HG03354 (cell line): ENCODE results near the gene VAMP8.
"Not testable (repeated sequence)": the region's sequence is repeated elsewhere in the genome, so short reads cannot be mapped to it uniquely, and the experiment has no call there.

Experiments used
- ATAC-seq: cut with Tn5 transposase; IDR thresholded peaks from one replicate; pipeline ENCODE4 v1.9.1; 2021; ENCODE audit warnings: mild to moderate bottlenecking; ENCODE audit not compliant: unreplicated experiment, poor library complexity, severe bottlenecking

VAMP8 gene

DNA sequence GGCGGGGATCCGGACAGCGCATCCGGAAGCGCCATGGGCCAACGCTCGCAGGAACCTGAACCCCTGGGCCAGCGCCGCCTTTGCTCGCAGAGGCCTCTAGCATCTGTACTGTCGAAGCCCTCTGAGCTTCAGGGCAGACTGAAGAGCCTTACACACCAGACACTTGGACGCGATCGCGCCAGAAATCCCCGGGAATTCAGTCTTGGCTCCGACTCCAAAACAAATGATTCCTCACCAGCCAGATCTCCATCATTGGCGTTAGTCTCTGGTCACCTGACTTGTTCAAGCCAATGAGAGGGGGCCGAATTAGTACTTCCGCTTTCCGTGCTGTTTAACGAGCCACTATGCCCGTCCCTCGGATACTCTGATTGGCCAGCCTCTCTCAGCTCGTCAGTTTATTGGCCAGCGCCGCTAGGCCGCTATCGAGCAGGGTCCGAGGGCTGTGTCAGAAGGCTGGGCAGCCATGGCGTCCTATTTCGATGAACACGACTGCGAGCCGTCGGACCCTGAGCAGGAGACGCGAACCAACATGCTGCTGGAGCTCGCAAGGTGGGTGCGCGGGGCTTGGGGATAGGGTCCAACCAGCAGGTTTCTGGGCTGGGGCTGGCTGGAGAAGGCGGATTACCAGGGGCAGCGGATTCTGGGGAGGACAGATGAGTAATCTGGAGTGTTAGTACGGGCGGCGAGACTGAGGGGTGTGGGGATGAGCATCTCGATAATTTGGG, 18.1 kb downstream of the VAMP8 start, which contains the start of gene RNF181:
Gene RNF181 (plus strand): TSS at position 445 of the 725 bp plus-strand sequence. CDS start 19 bp downstream, at position 464.
- ATAC-seq: peak; percentile 99

DNA sequence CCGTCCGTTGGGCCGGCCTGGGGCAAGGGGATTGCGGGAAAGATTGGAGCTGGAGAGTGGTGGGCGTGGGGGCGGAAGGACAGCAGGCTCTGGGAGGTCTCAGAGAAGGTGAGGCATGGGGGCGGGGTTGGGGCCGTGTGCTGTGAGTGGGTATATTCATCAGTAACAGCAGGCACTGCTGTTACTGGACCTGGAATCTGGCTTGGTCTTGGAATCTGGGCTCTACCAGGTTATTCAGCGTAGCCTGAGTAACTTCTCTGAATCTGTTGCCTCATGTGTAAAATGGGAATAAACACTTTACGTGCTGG, 18.6 kb downstream of the VAMP8 start:
- peak; percentile 3 for ATAC-seq

DNA sequence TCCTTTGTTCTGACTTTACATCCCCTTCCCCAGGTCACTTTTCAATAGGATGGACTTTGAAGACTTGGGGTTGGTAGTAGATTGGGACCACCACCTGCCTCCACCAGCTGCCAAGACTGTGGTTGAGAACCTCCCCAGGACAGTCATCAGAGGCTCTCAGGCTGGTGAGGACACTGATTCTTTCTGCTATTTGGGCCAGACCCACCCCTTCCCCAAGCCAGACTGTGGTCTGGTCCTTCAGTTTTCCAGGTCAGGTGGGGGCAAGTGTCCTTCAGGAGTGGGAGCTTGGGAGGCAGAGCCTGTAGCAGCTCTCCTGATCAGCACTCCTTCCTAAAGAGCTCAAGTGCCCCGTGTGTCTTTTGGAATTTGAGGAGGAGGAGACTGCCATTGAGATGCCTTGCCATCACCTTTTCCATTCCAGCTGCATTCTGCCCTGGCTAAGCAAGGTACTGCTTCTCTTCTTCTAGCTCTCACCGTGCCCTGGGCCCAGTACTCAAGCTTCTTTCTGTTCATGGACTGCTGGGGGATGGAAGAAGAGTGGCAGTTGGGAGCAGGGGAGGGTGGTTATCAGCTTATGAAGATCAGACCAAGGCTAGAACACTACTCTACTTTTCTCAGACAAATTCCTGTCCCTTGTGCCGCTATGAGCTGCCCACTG, 19.2 kb downstream of the VAMP8 start:
- no peak for ATAC-seq

DNA sequence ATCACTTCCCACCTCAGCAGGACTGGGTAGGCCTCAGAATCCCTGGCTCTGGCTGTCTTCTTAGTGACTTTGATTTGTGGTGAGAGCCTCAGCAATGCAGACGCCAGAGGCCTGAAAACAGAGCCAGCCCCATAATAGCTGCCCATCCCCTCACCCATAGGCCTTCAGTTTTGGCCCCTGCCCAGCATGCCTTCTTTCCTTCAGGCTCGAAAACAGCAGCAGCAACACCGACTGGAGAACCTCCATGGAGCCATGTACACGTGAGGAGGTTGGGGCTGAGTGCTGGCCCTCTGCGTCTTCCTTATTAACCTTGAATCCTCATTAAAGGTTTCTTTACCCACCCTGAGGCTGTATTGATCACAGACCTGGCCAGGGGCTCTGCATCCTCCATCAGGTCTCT, 19.9 kb downstream of the VAMP8 start:
- no peak for ATAC-seq

DNA sequence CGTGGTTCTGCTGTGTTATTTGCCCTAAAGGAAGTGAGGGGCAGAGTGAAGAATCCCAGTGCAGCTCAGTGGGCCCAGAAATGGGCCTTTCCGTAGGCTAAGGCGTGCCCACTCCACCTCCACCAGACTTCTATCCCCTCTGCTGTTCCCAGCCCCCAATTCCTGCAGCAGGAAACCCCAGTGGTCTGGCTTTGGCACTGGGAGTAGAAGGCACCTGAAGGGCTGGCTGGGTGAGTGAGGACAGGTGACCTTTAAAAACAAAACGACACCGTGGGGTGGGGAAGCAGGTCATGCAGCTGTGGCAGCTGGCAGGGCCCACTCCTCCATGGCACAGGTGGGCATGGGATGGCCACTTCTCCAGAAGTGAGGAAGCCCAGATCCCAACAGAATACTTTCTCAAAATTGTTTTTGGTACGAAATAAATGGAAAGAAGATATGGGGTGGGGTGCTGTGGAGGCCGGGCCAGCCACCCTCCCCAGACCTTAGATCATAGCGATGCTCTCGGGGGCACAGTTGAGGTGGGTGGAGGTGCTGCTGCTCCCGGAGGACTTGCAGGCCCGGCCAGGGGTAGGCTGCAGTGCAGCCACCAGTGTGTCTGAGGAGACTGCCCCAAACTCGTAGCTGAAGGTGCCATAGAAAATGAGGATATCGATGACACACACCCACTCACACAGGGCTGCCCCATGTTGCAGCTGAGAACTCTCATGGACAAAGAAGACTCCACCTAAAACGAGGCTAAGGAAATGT, 21.4 kb downstream of the VAMP8 start:
- no peak for ATAC-seq

DNA sequence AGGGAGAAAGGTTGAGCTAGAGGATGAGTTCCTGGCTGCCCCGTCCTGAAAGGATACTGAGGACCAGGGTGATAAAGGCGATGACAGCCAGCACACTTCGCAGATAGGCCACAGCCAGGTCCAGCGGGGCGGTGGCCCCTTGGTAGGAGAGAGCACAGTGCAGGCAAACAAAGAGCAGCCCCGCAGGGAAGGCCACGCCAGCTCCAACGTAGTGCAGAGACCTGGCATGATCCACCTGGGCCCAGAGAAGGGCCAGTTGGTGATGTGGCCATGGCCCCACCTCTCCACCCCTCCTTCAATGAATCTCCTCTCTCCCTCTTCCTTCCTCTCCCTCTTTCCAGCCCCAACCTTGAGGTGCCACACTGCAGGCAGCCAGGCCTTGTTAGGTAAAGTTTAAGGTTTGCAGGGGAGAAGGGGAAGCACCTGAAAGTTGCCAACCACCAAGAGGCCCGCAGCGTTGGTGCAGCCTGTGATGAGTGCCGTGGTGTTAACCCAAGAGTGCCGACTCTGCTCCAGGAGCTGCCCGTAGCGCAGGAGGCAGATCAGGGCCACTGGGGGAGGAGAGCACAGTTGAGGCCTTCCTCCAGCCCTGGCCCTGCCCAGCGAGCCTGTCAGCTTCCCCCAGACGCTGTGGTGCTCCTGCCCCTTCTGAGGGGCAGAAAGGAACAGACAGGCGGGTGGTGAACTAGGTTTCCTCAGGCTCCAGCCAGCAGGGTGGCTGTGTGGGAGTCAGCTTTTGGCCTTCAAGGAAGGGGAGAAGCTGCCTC, 22.3 kb downstream of the VAMP8 start:
- no peak for ATAC-seq

DNA sequence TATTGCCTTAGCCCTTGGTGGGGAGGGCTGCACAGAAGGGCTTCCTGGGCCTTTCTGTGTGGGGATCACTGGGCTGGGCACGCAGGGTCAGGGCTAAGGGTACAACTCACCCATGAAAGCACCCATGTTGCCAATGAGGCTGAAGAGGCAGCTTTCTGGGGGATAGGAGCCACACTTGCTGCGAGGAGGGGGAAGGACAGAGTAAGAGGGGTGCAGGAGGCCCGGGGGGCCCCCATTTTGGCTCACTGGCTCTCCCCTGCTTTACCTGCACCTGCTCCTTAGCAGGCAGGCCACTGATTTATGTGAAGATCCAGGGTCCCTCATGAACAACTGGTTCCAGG, 22.8 kb downstream of the VAMP8 start:
- ATAC-seq: no peak

DNA sequence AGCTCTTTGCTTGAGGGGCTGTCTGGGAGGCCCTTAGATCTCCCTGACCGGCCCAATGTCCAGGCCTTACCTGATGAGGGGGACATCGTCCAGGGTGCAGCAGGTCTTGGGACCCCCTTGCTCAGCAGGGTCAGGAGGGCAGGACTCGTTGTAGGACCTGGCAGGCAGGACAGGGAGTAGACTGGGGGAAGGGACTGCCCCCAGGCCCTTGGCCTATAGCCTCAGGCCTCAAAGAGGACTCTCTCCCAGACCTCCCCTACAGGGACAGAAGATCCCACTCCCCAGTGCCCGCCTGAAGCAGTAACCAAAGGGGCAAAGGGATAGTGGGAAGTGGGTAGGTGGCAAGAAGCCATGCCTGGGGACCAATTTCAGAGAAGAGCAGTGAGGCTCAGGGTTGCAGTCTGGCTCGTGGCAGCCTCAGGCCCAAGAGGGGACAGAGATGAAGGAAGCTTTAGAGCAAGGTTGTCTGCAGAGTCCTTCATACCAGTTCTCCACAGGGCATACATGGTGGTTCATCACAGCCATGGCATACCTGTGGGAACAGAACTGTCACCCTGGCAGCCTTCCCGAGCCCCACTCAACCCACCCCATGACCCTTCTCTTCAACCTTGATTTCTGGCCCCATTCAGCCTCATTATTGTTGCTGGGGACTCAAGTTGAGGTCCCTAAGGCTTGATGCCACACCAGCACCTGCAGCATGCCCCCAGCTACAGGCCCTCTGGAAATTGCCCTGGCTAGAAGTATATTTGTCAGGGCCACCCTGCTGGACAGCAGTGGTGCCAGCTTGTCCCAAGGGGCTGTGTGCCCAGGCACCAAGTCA, 23.8 kb downstream of the VAMP8 start:
- no peak for ATAC-seq

DNA sequence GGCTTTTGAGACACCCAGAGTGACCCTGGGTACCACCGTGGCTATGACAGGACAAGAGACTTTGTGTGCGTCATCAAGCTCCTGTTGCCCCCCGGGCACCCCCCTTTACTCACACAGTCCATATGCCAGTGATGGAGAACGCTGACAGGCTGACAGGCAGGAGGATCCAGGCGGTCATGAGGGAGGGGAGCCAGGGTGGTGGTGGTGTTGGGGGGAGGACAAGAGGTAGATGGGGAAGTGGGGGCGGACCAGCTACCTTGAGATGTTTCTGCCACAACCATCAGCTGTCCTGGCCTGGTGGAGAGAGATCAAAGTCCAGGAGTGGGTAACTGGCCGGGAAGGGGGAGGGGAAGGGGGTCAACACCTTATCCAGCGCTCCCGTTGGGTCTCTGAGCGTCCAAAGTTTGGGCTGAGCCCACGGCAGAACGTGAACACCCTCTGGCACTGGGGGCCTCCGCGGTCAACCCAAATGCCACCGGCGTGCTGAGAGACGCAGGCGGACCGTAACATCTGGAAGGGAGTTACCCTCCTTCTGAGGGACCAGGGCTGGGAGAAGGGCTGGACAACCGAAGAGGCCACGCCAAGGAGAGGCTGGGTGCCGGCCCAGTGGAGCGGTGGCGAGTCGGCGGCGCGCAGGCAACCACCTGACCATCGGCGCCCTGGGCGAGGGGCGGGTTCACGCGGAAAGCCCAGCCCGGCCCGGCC, 24.5 kb downstream of the VAMP8 start:
- ATAC-seq: peak; percentile 39

DNA sequence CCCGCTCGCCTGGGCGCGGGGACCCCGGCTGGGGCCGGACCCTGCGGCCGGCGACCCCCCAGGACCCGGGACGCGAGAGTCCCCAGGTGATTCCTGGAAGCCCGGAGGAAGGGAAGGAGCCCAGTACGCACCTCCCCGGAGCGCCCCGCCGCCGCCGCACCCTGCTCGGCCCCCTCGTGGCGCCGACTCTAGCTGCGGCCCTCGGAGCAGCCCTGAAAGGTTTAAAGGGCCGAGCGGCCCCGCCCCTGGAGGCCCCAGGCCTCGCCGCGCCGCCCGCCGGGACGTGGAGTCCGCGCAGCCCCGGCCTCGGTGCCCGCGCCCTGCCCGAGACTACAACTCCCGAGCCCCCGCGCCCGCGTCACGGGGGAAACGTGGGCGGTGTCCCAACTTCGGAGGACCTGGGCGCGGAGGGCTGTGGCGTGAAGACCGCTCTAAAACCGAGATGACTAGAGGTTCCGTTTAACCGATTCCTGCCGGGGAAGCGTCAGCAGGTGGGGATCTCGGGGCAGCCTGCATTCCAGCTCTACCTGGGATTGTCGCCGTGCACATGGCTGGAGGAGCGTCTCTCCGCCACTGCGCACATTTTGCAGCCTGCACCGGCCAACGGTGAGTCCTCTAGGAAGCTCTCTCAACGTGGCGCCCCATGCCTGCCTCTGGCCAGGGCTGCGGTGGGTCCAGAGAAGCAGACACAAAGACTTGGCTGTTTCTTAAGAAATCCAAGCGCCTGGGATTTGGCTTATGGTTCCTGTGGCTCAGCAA, 25.3 kb downstream of the VAMP8 start, which contains the start of gene TMEM150A:
Gene TMEM150A (minus strand): TSS at position 223 of the 759 bp plus-strand sequence. CDS start 750 bp downstream, outside the sequence.
- ATAC-seq: peak; percentile 97

DNA sequence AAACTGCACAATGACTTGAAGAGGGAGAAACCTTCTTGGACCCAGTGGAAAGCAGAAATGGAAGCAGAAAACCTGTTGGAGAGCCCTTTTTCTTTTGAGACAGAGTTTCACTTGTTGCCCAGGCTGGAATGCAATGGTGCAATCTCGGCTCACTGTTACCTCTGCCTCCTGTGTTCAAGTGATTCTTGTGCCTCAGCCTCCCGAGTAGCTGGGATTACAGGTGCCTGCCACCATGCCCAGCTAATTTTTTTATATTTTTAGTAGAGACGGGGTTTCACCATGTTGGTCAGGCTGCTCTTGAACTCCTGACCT, 26.7 kb downstream of the VAMP8 start:
- not testable (repeated sequence) for ATAC-seq

DNA sequence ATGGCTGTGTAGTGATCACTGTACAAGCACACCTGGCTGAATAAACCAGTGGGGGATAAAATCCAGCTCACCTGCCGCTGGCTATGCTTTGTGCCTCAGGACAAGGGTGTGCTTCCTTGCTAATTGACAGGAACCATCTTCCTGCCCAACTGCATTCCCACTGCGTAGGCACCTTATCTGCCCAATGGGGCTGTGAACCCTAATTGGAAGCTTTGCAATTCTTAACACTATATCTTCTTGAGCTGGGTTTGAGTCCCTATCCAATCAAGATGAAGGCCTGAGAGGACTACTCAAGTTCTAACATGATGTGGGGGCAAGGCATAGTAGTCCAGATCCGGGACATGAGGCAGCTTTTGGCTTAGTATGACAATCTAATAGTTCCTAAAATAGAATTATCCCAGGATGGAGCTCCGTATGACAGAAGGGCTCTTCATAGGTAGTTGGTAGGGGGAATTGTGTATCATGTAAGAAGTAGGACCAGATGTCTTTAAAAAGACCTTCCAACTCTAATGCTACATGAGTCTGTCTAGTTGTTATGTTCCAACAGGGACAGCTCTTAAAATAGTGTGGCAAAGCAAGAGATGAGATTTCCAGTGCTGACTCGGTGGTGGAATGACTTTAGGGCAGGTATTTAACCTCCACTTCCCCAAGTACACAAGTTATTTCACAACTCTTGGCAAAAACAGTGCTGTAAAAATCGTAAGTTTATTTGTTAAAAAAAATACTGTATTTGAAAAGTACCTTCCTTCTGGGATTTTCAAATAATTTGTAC, 27.4 kb downstream of the VAMP8 start:
- ATAC-seq: no peak

DNA sequence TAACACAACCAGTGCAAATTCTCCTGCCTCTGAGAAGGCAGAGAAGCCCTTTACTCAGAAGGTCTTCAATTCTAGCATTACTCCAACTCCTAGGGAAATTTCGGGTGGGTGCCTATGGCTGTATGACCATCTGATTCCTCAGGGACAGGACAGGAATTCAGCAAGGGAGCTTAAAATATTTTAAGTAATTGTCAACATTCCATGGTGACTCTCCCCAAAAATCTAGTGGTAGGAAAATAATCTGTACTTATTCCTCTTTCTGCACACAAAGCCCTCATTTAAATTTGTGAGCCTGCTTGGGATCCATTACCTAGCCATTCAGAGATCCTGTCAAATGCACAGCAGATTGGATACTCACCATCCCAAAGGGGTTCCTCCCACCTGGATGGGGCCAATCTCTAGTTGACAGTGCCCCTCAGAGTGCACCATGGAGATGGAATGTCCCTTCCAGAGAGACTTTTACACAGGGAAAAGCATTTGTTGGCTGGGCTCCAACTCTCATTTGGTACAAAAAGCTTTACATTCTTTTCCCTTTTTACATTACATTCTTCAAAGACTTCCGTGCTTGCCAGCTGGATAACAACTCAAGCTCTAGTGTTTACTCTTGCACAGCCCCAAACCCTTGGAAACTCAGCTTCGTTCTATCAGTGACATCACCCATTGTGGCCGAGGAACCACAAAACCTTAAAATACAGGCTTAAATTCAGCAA, 28.2 kb downstream of the VAMP8 start:
- no peak for ATAC-seq

DNA sequence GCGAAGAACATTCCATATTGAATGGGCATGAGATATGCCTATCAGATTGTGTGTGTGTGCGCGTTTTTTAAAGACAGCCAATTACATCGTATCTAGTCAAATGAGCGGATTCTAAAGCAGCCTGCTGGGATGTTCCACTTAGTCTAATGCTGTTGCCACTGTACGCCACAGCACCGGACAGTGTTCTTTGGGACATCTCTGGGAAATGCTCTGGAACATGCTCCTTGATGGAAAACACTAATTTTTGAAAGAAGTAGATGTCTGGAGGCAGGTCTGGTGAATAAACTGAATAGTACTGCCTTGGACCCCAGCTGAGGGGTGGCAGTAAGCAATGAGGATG, 28.7 kb downstream of the VAMP8 start:
- no peak for ATAC-seq

DNA sequence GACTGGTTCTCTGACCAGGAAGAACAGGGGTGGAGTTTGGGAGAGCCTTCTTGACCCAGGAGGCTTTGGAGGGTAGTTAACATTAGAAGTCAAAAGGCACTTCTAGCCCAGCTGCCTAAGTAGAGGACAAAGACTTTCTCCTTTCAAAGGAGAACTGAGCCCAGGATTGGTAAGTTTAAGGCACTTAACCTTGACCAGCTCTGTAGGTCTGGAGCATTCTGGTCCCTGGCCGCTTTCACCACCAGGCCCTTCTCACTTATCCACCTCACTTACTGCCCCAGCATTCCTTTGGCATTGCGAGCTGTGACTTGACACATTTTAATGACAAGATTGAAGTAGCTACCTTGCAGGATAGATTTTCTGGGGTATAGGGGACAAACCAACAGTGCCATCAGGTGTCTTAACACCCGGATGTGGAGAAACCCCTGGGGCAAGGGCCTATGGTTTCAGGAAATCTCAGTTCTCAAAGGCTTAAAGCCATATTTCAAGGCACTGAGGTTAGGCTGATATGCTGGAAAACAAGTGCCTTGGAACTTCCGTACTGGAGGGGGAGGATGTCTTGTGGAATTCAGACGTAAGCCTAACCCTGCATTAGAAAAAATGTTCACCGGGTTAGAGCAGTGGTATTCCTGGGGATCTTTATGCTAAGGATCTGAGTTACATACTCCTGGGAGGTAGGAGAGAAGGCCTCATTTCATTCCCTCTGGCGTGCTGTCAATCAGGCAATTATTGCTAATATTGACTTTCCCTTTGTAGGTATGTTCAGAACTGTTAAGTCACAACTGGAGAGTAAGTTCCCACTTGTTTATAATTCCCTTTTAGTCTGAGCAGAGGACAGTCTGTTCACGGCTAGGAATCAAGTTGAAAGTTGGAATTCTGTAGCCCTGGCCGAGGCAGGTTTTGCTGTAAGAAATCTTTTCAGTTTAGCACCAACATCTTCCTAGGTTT, 30.2 kb downstream of the VAMP8 start:
- ATAC-seq: no peak

DNA sequence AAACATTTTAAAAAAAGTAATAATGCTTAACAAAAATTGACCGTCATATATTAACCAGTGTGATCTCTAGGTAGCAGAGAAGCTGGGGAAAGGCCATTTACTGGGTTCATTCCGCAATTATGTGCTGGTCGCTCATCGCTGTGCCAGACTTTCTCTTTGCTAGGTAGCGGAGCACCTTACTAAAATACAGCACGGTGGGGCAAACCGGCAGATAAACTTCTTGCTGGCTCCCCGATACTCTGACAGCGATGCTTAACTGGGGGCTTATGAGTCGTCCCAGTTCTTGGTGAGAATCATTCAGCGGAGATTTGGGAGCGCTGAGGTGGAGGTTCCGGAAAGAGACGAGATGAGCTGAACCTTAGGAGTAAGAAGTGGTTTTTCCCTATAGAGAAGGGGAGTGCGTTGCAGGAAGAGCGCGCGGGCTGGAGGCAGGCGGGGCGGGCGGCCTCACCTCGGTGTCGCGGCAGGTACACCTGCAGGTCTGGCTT, 33.9 kb downstream of the VAMP8 start:
- peak; percentile 11 for ATAC-seq
